ENCODE data around the gene KRTAP12-2.
"Not testable (repeated sequence)": the region's sequence is repeated elsewhere in the genome, so short reads cannot be mapped to it uniquely, and the experiment has no call there.

The KRTAP12-2 gene

GRCh38 chr21:44653656-44654575 lies 12.8 kb downstream of the KRTAP12-2 start:
- DNase-seq (ENCODE audit: low read depth in 1 of 2, low spot score in 1 of 2), result no peak

- DNase-seq (ENCODE audit: low read depth in 1 of 2, low spot score in 1 of 2), result no peak
Measured at GRCh38 chr21:44653123-44653522, 13.6 kb downstream of the KRTAP12-2 start.

GRCh38 chr21:44650973-44651675 lies 15.6 kb downstream of the KRTAP12-2 start:
- no peak for DNase-seq (ENCODE audit: low read depth in 1 of 2, low spot score in 1 of 2)

DNA sequence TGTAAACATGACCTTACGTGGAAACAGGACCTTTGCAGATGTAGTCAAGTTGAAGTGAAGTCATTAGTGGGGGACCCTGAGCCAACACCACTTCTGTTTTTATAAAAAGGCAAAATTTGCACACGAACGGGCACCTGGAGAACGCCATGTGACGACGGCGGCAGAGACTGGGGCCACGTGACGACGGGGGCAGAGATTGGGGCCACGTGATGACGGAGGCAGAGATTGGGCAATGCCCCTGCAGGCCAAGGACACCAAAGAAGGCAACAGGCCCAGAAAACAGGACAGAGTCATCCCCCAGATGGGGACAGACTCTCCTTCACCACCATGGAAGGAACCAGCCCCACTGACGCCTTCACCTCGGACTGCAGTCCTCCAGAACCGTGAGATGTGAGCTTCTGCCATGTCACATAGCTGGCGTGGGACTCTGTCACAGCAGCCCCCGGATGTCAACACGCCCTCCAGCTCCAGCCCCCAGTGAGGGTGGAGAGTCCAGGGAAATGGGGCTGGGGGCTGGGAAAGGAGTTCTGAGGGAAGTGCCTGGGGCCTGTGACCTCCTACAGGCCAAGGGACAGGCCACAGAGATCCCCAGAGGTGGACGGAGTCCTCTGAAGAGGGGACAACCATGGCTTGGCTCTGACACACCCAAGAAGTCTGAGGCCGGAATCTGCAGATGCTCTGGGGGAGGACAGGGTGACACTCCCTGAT lies 16.3 kb downstream of the KRTAP12-2 start:
- no peak for DNase-seq (ENCODE audit: low read depth in 1 of 2, low spot score in 1 of 2)

GRCh38 chr21:44649521-44650100 lies 17.1 kb downstream of the KRTAP12-2 start:
- no peak for DNase-seq (ENCODE audit: low read depth in 1 of 2, low spot score in 1 of 2)

DNA sequence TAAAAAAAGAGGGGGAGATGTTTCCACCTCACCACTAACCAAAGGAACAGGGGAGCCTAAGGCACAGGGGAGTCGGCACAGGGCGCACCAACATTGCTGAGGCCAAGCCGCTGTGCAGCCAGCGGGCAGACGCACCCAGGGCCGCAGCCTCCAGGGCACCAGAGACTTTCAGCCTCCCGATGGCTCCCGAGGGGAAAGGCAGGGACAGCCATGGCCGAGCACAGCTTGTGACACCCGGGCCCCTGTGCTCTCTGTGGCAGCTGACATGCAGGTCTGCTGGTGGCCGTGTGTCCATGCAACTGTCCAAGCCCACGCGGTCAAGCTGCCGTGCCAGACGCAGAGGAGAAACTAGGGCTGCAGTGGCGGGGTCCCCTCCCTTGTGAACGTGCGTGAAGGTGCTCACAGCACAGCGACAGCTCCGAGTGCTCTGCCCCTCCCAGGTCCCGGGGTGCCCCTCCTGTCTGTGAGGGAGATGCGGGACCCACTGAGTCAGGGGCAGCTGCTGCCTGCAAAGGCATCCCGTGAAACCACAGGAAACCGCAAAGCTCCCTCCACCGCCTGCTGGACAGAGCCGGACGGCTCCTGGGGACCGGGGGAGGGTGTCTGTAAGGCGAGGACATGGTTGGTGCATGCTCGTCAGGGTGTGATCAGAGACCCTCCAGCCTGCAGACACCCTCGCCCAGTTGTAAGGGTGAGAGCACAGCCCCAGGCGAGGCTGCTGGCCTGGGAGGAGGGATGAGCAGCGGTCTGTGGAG lies 18.0 kb downstream of the KRTAP12-2 start:
- DNase-seq (ENCODE audit: low read depth in 1 of 2, low spot score in 1 of 2), result no peak

DNA sequence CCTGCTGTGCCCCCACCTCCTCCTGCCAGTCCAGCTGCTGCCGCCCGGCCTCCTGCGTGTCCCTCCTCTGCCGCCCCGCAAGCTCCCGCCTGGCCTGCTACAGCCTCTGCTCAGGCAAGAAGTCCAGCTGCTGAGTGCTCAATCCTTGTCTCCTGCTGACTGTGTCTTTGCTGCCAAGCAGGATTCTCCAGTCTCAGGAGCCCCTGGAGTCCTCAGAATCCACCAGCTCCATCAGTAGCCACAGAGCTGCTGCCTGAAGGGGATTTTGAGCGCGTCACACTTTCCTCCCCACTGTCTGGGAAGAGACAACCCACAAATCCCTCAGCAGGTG lies 19.5 kb downstream of the KRTAP12-2 start:
- no peak for DNase-seq (ENCODE audit: low read depth in 1 of 2, low spot score in 1 of 2)

DNA sequence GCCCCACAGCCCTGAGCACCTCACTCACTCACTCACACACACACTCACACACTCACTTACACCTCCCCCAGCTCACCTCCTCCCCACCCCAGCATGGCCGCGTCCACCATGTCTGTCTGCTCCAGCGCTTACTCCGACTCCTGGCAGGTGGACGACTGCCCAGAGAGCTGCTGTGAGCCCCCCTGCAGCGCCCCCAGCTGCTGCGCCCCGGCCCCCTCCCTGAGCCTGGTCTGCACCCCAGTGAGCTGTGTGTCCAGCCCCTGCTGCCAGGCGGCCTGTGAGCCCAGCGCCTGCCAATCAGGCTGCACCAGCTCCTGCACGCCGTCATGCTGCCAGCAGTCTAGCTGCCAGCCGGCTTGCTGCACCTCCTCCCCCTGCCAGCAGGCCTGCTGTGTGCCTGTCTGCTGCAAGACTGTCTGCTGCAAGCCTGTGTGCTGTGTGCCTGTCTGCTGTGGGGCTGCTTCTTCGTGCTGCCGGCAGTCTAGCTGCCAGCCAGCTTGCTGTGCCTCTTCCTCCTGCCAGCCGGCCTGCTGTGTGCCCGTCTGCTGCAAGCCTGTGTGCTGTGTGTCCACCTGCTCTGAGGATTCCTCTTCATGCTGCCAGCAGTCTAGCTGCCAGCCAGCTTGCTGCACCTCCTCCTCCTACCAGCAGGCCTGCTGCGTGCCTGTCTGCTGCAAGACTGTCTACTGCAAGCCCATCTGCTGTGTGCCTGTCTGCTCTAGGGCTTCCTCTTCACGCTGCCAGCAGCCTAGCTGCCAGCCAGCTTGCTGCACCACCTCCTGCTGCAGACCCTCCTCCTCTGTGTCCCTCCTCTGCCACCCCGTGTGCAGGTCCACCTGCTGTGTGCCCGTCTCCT lies 20.1 kb downstream of the KRTAP12-2 start, which contains the start of gene KRTAP10-11:
TSS of gene KRTAP10-11 (plus strand) at position 49 of the 856 bp plus-strand sequence. CDS start at position 94, 45 bp downstream.
- not testable (repeated sequence) for DNase-seq (ENCODE audit: low read depth in 1 of 2, low spot score in 1 of 2)

DNA sequence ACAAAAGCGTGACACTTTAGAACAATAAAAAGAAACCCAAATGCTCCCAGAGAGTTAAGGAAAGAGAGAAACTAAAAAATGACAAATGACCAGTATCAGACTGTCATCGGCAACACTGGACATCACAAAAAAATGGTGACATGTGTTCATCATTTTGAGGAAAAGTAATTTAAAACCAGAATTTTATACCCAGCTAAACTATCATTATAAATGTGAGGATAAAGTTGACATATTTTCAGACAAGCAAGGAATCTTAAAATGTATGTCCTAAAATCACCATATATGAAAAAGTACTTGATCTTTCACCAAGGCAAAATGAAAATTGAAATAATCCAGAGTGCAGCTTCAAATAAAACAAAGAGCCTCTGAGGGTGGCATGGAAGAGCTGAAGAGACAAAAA lies 21.8 kb downstream of the KRTAP12-2 start:
- DNase-seq (ENCODE audit: low read depth in 1 of 2, low spot score in 1 of 2), result no peak

- no peak for DNase-seq (ENCODE audit: low read depth in 1 of 2, low spot score in 1 of 2)
Measured at GRCh38 chr21:44643741-44644310, 22.9 kb downstream of the KRTAP12-2 start.

DNA sequence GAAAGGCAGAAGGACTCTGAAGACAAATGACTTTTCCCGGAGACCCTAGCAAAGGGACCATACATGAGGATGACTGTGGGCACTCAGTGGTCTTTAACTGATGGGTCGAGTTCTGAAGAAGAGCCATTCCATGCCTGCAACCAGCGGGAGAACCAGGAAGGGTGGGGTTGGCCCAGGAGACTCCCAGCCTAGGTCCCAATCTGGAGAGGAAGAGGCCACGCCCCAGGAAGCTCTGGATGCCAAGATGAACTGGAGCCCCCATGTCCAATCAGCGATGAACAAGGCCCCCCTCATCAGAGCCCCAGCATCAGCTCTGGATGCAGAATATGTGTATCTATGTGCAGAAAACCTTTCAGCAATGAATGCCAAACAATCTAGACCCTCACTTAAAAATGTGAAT lies 26.0 kb downstream of the KRTAP12-2 start:
- no peak for DNase-seq (ENCODE audit: low read depth in 1 of 2, low spot score in 1 of 2)

GRCh38 chr21:44639331-44639655 lies 27.4 kb downstream of the KRTAP12-2 start:
- DNase-seq (ENCODE audit: low read depth in 1 of 2, low spot score in 1 of 2), result no peak

DNA sequence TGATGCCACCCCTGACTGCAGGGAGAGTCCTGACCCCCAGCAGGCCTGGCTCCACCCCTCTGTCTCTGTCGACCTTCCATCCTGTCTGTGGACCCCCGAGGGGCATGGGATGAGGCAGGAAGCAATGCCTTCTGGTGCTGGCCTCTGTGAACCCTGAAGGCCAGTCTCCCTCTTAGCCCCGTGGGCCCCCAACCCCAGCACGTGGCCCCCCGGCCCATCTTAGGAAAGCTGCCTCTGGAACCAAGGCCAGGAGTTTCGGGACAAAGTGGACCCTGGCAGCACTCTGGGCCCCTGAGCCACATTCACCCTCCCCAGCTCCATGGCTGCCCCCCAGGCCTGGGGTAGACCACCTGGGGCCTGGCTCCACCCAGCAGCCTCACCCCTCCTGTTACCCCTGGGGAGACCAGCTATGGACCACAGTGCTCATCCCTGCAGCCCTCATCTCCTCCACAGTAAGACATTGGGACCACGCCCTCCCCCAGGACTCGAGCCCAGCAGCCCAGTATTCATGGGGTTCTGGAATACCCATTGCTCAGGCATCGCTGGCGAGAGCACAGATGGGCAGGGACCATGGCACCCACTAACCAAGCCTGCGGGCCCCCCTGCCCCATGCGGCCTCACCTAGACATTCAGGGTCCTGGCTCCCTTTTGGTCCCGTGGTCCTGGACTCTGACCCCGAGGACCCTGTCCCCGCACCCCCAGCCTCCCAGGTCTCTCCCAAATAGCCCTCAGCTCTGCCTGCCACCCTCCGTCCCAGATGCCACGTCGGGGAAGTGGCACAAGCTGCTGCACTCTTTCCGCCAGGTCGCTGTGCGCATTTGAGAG lies 28.0 kb downstream of the KRTAP12-2 start:
- DNase-seq (ENCODE audit: low read depth in 1 of 2, low spot score in 1 of 2), result not testable (repeated sequence)

DNA sequence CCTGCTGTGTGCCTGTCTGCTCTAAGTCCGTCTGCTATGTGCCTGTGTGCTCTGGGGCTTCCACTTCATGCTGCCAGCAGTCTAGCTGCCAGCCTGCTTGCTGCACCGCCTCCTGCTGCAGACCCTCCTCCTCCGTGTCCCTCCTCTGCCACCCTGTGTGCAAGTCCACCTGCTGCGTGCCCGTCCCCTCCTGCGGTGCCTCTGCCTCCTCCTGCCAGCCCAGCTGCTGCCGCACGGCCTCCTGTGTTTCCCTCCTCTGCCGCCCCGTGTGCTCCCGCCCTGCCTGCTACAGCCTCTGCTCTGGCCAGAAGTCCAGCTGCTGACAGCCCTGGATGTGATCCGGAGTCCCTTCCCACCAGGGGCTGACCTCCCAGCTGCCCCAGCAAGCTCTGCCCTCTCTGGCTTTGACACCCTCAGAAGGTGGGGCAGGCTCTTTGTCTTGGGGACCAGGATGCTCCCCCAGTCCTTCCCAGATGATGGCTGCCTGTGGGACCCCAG lies 28.8 kb downstream of the KRTAP12-2 start:
- DNase-seq (ENCODE audit: low read depth in 1 of 2, low spot score in 1 of 2), result not testable (repeated sequence)

DNA sequence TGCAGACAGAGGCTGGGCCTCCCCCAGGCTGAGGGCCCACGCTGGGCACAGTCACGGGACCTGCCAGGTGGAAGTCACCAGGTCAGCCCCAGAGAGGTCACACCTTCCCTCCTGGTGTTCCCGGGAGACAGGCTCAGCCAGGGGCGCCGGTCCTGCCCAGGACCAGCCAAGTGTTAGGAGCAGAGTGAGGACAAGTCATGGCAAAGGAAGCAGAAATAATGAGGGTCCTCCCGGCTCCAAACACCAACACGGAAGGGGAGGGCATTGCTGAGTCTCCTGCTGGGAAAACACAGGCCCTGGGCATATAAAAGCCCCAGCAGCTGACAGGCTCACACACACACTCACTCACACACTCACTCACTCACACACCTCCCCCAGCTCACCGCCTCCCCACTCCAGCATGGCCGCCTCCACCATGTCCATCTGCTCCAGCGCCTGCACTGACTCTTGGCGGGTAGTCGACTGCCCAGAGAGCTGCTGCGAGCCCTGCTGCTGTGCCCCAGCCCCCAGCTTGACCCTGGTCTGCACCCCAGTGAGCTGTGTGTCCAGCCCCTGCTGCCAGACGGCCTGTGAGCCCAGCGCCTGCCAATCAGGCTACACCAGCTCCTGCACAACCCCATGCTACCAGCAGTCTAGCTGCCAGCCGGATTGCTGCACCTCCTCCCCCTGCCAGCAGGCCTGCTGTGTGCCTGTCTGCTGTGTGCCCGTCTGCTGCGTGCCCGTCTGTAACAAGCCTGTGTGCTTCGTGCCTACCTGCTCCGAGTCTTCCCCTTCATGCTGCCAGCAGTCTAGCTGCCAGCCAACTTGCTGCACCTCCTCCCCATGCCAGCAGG lies 29.5 kb downstream of the KRTAP12-2 start, which contains the start of gene KRTAP10-10:
TSS of gene KRTAP10-10 (plus strand) at position 339 of the 833 bp plus-strand sequence. CDS start at position 401, 62 bp downstream.
- DNase-seq (ENCODE audit: low read depth in 1 of 2, low spot score in 1 of 2), result no peak

DNA sequence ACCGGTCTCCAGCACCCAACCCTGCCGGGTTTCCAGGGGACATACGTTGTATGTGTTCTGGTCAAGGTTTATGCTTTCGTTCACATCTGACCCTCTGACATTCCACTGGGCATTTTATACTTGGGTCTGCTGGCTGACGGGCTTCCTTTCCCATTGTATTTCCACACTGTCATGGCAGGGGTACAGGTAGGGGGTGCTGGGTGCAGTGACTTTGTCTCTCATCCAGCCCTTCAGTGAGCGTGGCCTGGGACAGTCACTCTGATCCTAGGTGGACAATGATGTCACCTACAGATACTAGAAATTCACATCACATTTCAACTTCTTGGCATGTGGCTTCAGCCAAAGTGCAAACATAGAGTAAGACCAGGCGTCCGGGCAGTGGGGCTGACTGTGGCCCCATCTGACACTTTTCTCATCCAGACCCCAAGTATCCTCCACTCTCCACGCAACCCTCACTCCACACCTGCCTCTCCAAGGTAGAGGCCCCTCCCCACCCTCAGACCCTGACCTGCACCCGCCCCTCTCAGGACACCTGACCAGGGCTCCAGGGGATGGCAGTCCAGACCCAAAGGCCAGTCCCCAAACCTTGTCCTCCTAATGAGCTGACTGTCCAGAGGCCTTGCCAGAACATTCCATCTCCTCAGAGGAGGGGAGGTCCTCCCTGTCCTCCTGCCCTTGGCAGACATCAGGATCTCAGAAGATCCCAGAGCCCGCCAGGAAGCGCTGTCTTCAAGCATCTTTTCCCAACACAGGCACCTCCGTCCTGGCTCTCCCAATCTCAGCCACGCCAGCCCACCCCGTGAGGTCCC lies 30.3 kb downstream of the KRTAP12-2 start:
- no peak for DNase-seq (ENCODE audit: low read depth in 1 of 2, low spot score in 1 of 2)

Data from activated CD4-positive, alpha-beta T cell treated with anti-CD3 and anti-CD28 coated beads, Interleukin-2, amount 50 U/mL, for 24 hours (primary cell).